ENCODE data around the gene HEXB. TPM values are rescaled to one million over a fixed set of nuclear protein-coding genes. Genes with fewer than 3 reads are reported as not detected.
"Not testable (repeated sequence)": the region's sequence is repeated elsewhere in the genome, so short reads cannot be mapped to it uniquely, and the experiment has no call there.

Gene HEXB
- total RNA-seq, 1 experiment from 2014 or later: 84.6 TPM

GRCh38 chr5:74725331-74725730 lies 40.3 kb downstream of the HEXB start:
- no TSS peak for BruUV-seq (replicated peaks)
- H3K27ac ChIP-seq: no peak overlapping the region
- H4K20me1 ChIP-seq (ENCODE audit: insufficient read depth): no peaks in the 10 kb centered on the region
- H2AFZ ChIP-seq: no peak overlapping the region
- no peaks in the 10 kb centered on the region for H3K9me2 ChIP-seq (ENCODE audit: insufficient read depth)
- H3K36me3 ChIP-seq (ENCODE audit: low read depth): peaks cover 52% of the 10 kb centered on the region
- 0 out of 2 replicates have a peak, but pooled peaks cover 8% of the 10 kb centered on the region for H3F3A ChIP-seq (ENCODE audit: insufficient read depth, low read depth)
- no peaks in the 10 kb centered on the region for H3K9me3 ChIP-seq (ENCODE audit: insufficient read depth, low read depth)
- no peak overlapping the region for H3K4me3 ChIP-seq
- intact Hi-C loops (cut with micrococcal nuclease; ENCODE audit: unreplicated experiment): no loop called here
- H3K79me2 ChIP-seq (ENCODE audit: low read depth): no peaks in the 10 kb centered on the region
- no peak for TF ChIP-seq EZH2 (IDR thresholded peaks at IDR 0.05; ENCODE audit: low read depth)
- TF ChIP-seq CTCF (conservative IDR thresholded peaks at IDR 0.05): no peak
- H3K27me3 ChIP-seq (ENCODE audit: insufficient read depth, low read depth): no peaks in the 10 kb centered on the region
- POLR2A ChIA-PET (ENCODE audit: unreplicated experiment): no interaction called here
- no peaks in the 10 kb centered on the region for H3K4me1 ChIP-seq (replicated peaks; ENCODE audit: insufficient read depth)
- DNase-seq: no peak
- CTCF ChIA-PET: no interaction called here
- H3K4me2 ChIP-seq: no peak overlapping the region

DNA sequence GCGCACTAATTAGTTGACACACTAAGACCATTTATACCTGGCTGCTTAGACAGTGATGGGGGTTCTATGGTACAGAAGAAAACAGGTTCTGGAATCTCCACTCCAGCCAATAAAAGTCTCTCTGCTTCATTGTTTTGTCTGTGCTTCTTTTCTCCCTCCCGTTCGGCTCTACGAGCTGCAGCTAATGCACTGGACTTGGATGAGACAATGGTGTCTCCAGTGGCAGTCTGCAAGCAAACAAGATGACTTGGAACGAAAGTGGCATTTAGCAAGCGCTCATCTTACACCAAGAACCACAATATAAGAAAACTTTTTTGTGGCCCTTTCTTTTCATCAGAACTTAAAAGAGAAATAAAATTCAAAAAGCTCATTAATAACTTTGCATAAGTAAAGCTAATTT lies 51.7 kb downstream of the HEXB start:
- no peak for TF ChIP-seq CTCF (conservative IDR thresholded peaks at IDR 0.05)
- TF ChIP-seq EZH2 (IDR thresholded peaks at IDR 0.05; ENCODE audit: low read depth): no peak
- Histone ChIP-seq H3K4me2 (no peak overlapping the region), H3F3A (ENCODE audit: insufficient read depth, low read depth) (no peaks in the 10 kb centered on the region), H3K9me3 (ENCODE audit: insufficient read depth, low read depth) (no peaks in the 10 kb centered on the region), H2AFZ (no peak overlapping the region), H3K9me2 (ENCODE audit: insufficient read depth) (no peaks in the 10 kb centered on the region), H3K4me3 (no peak overlapping the region), H3K79me2 (ENCODE audit: low read depth) (no peaks in the 10 kb centered on the region), H3K27ac (no peak overlapping the region), H3K36me3 (ENCODE audit: low read depth) (peaks cover 30% of the 10 kb centered on the region), H4K20me1 (ENCODE audit: insufficient read depth) (no peaks in the 10 kb centered on the region), H3K4me1 (replicated peaks; ENCODE audit: insufficient read depth) (no peaks in the 10 kb centered on the region), H3K27me3 (ENCODE audit: insufficient read depth, low read depth) (no peaks in the 10 kb centered on the region)
- DNase-seq: no peak
- no TSS peak for BruUV-seq (replicated peaks)
- intact Hi-C loops (cut with micrococcal nuclease; ENCODE audit: unreplicated experiment): no loop called here
- ChIA-PET CTCF (no interaction called here), POLR2A (ENCODE audit: unreplicated experiment) (no interaction called here)

DNA sequence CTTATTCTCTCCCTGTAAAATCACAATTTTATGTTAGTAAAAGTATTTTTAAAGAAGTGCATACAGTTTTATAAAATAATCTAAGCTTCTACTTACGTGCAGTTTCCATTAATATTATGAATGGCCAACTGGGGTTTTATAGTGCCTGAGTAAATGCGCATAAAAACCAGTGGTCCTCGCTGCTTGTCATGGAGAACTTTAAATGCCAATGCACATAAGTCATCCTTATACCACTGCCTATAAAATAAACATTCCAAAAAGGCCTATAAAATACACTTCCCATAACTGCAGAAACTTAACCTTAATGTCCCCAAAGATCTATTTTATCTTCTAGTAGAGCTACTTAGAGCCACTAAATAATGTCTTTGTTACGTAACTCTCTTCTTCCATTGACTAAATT lies 53.4 kb downstream of the HEXB start:
- DNase-seq: no peak
- TF ChIP-seq EZH2 (IDR thresholded peaks at IDR 0.05; ENCODE audit: low read depth) (no peak), CTCF (conservative IDR thresholded peaks at IDR 0.05) (no peak)
- Histone ChIP-seq H3K27me3 (ENCODE audit: insufficient read depth, low read depth) (no peaks in the 10 kb centered on the region), H3K4me1 (replicated peaks; ENCODE audit: insufficient read depth) (no peaks in the 10 kb centered on the region), H3K9me2 (ENCODE audit: insufficient read depth) (no peaks in the 10 kb centered on the region), H3K36me3 (ENCODE audit: low read depth) (peaks cover 31% of the 10 kb centered on the region), H4K20me1 (ENCODE audit: insufficient read depth) (no peaks in the 10 kb centered on the region), H3K4me2 (no peak overlapping the region), H3K27ac (no peak overlapping the region), H3K9me3 (ENCODE audit: insufficient read depth, low read depth) (no peaks in the 10 kb centered on the region), H3K79me2 (ENCODE audit: low read depth) (no peaks in the 10 kb centered on the region), H2AFZ (no peak overlapping the region), H3F3A (ENCODE audit: insufficient read depth, low read depth) (no peaks in the 10 kb centered on the region), H3K4me3 (no peak overlapping the region)
- ChIA-PET POLR2A (ENCODE audit: unreplicated experiment) (no interaction called here), CTCF (no interaction called here)
- intact Hi-C loops (cut with micrococcal nuclease; ENCODE audit: unreplicated experiment): no loop called here
- BruUV-seq (replicated peaks): no TSS peak

DNA sequence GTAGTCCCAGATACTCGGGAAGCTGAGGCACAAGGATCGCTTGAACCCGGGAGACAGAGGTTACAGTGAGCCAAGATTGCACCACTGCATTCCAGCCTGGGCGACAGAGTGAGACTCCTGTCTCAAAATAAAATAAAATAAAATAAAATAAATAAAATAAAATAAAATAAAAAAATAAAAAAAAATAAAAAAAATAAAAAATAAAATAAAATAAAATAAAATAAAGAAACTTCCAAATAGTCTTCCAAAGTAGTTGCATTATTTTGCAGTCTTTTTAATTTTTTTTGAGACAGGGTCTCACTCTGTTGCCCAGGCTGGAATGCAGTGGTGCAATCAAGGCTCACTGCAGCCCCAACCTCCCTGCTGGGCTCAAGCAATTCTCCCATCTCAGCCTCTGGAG lies 63.7 kb downstream of the HEXB start:
- POLR2A ChIA-PET (ENCODE audit: unreplicated experiment); H3K4me3 ChIP-seq; BruUV-seq (replicated peaks); H4K20me1 ChIP-seq (ENCODE audit: insufficient read depth); H3K27ac ChIP-seq; H3F3A ChIP-seq (ENCODE audit: insufficient read depth, low read depth); H3K27me3 ChIP-seq (ENCODE audit: insufficient read depth, low read depth); H3K4me1 ChIP-seq (replicated peaks; ENCODE audit: insufficient read depth); H3K9me3 ChIP-seq (ENCODE audit: insufficient read depth, low read depth); DNase-seq; H3K4me2 ChIP-seq; H2AFZ ChIP-seq; intact Hi-C loops (cut with micrococcal nuclease; ENCODE audit: unreplicated experiment); H3K9me2 ChIP-seq (ENCODE audit: insufficient read depth); CTCF ChIA-PET; H3K79me2 ChIP-seq (ENCODE audit: low read depth): not testable (repeated sequence)
- peaks cover 35% of the 10 kb centered on the region; the same call in 1 of the 2 replicates for H3K36me3 ChIP-seq (ENCODE audit: low read depth)
